Left ventricle myocardium inferior (tissue), 1 donor: Measurements from ENCODE around the gene PTCD1. TPM values are rescaled to one million over a fixed set of nuclear protein-coding genes. Genes with fewer than 3 reads are reported as not detected.
A peak's percentile ranks its signal among the peaks of the same experiment; 100 is the strongest.
"Not testable (repeated sequence)": the region's sequence is repeated elsewhere in the genome, so short reads cannot be mapped to it uniquely, and the experiment has no call there.

Source experiments
- DNase-seq: peaks from one replicate; pipeline ENCODE4 v3.0.0-alpha.2; 2020
- H3K27ac ChIP-seq: fragments of 200-600 bp; replicated peaks from 2 replicates; pipeline ENCODE4 v1.8.0; 2021
- H3K27me3 ChIP-seq: fragments of 200-600 bp; 2 replicates; pipeline ENCODE4 v1.8.0; 2021; ENCODE audit warnings: low read depth
- H3K36me3 ChIP-seq: fragments of 200-600 bp; 2 replicates; pipeline ENCODE4 v1.8.0; 2021
- H3K4me1 ChIP-seq: fragments of 200-600 bp; 2 replicates; pipeline ENCODE4 v1.8.0; 2021
- H3K4me3 ChIP-seq: fragments of 200-600 bp; 2 replicates; pipeline ENCODE4 v1.8.0; 2021; ENCODE audit warnings: mild to moderate bottlenecking, moderate library complexity
- H3K9me3 ChIP-seq: fragments of 200-600 bp; replicated peaks from 2 replicates; pipeline ENCODE4 v1.8.0; 2021
- CTCF ChIP-seq: fragments of 200-600 bp; IDR thresholded peaks from 2 replicates; pipeline ENCODE4 v1.8.0; 2021; ENCODE audit warnings: antibody characterized with exemption, mild to moderate bottlenecking, borderline replicate concordance
- intact Hi-C: fragments of 100-400 bp; cut with micrococcal nuclease; formaldehyde crosslinking; loops from one replicate; pipeline ENCODE4 v1.11.0; 2022
- total RNA-seq: library from RNA; stranded (reverse); fragmentation: NEBNext Ultra II Directional; extraction: Animal tissue kit (Norgen Biotek cat#: 25700); gene quantifications from one replicate; pipeline ENCODE4 v1.2.1, GENCODE V29; 2021
- donor health status: DM: no; HTN: yes; CAD: no; lungs with severe emphysema.

The PTCD1 gene
- total RNA-seq, 1 donor from 2014 or later = 4.3 TPM

DNA sequence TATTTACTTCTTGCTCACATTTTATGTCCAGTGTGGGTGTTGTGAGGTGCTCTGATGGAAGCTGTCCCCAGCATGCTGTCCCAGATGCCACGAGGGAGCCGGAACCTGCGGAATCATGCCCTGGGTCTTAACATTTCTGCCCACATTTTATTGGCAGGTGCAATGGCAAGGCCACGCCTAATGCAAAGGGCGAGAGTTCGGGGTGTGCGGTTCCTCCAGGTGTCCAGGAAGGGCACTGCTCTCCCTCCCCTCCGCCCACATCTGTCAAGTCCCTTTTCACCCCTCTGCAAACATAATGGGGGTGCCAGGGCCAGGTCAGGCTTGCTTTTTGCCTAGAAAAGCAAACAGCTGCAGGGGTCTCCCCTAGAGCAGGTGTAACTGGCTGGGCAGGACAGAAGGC, 46.6 kb downstream of the PTCD1 start:
- no peaks in the 10 kb centered on the region for H3K27me3 ChIP-seq
- TF ChIP-seq CTCF = no peak
- H3K9me3 ChIP-seq = no peaks in the 10 kb centered on the region
- intact Hi-C loops = no loop called here
- peaks cover 32% of the 10 kb centered on the region for H3K4me1 ChIP-seq
- no peak for DNase-seq
- H3K36me3 ChIP-seq = peaks cover 71% of the 10 kb centered on the region
- peak overlapping the region; percentile 72 for H3K27ac ChIP-seq
- H3K4me3 ChIP-seq = peak overlapping the region; percentile 75

GRCh38 chr7:99390941-99391602, 47.5 kb downstream of the PTCD1 start:
- intact Hi-C loops = no loop called here

GRCh38 chr7:99389772-99390171, 48.8 kb downstream of the PTCD1 start:
- Histone ChIP-seq H3K9me3 (no peaks in the 10 kb centered on the region), H3K4me3 (no peak overlapping the region), H3K4me1 (peaks cover 24% of the 10 kb centered on the region), H3K27me3 (no peaks in the 10 kb centered on the region), H3K27ac (no peak overlapping the region), H3K36me3 (peaks cover 75% of the 10 kb centered on the region)
- TF ChIP-seq CTCF = no peak
- DNase-seq = no peak
- intact Hi-C loops = no loop called here

More at GRCh38 chr7:99390941-99391602, 47.5 kb downstream of the PTCD1 start:
- Histone ChIP-seq H3K4me1 (peaks cover 32% of the 10 kb centered on the region), H3K36me3 (peaks cover 79% of the 10 kb centered on the region), H3K27ac (no peak overlapping the region), H3K9me3 (no peaks in the 10 kb centered on the region), H3K4me3 (no peak overlapping the region), H3K27me3 (no peaks in the 10 kb centered on the region)
- no peak for DNase-seq
- no peak for TF ChIP-seq CTCF

DNA sequence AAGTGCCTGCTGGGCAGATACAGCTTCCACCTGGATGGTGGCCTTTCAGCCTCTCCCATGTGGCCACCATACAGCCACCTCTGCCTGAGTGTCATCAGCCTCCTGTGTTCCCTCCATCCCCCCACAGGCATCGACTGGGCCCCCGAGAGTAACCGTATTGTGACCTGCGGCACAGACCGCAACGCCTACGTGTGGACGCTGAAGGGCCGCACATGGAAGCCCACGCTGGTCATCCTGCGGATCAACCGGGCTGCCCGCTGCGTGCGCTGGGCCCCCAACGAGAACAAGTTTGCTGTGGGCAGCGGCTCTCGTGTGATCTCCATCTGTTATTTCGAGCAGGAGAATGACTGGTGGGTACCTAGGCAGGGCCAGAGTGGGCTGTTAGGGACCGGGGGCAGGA, 50.7 kb downstream of the PTCD1 start:
- no peak for DNase-seq
- no peaks in the 10 kb centered on the region for H3K9me3 ChIP-seq
- H3K4me3 ChIP-seq = no peak overlapping the region
- no peak overlapping the region for H3K27ac ChIP-seq
- TF ChIP-seq CTCF = no peak
- H3K4me1 ChIP-seq = peaks cover 10% of the 10 kb centered on the region
- no peaks in the 10 kb centered on the region for H3K27me3 ChIP-seq
- peaks cover 64% of the 10 kb centered on the region for H3K36me3 ChIP-seq
- intact Hi-C loops = no loop called here

DNA sequence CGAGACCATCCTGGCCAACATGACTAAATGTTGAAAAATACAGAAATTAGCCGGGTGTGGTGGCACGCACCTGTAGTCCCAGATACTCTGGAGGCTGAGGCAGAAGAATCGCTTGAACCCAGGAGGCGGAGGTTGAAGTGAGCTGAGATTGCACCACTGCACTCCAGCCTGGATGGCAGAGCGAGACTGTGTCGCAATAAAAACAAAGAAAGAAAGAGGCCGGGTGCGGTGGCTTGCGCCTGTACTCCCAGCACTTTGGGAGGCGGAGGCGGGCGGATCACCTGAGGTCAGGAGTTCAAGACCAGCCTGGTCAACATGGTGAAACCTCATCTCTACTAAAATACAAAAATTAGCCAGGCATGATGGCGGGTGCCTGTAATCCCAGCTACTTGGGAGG, 51.4 kb downstream of the PTCD1 start:
- intact Hi-C loops, H3K4me1 ChIP-seq: not testable (repeated sequence)
- peaks cover 64% of the 10 kb centered on the region for H3K36me3 ChIP-seq

GRCh38 chr7:99386584-99387238, 51.9 kb downstream of the PTCD1 start:
- peak; percentile 32 for TF ChIP-seq CTCF

More for the DNA sequence above, 51.4 kb downstream of the PTCD1 start:
- H3K27me3 ChIP-seq, H3K4me3 ChIP-seq, H3K27ac ChIP-seq, H3K9me3 ChIP-seq, DNase-seq: not testable (repeated sequence)

More at GRCh38 chr7:99386584-99387238, 51.9 kb downstream of the PTCD1 start:
- DNase-seq = no peak
- H3K4me3 ChIP-seq = no peak overlapping the region
- intact Hi-C loops = no loop called here
- H3K9me3 ChIP-seq = no peaks in the 10 kb centered on the region
- peaks cover 64% of the 10 kb centered on the region for H3K36me3 ChIP-seq
- H3K4me1 ChIP-seq = peaks cover 6% of the 10 kb centered on the region
- H3K27me3 ChIP-seq = no peaks in the 10 kb centered on the region
- no peak overlapping the region for H3K27ac ChIP-seq
